H1 (cell line): ENCODE data around the gene WDR45B.

Source experiments
- BRCA1 ChIP-seq: IDR thresholded peaks from 2 replicates; pipeline ENCODE4 v1.6.1; 2012; ENCODE audit warnings: low read depth, low read length, improper control_type of control experiment
- CHD2 ChIP-seq: IDR thresholded peaks from 2 replicates; pipeline ENCODE4 v1.6.1; 2012; ENCODE audit warnings: low read length, improper control_type of control experiment
- EZH2 ChIP-seq: fragments of 200-600 bp; sonication (generic); IDR thresholded peaks from 2 replicates; pipeline ENCODE4 v1.7.1; 2012; ENCODE audit warnings: low read depth, mild to moderate bottlenecking, moderate library complexity, low read length, inconsistent platforms; ENCODE audit not compliant: severe bottlenecking
- HDAC2 ChIP-seq, 2 experiments: fragments of 300-600 bp in 1 of 2; sonication (generic) in 1 of 2; IDR thresholded peaks; 2 replicates each; pipeline ENCODE4 v1.6.1; 2011 to 2012; ENCODE audit warnings: low read depth in 2 of 2, low read length in 2 of 2, mild to moderate bottlenecking in 2 of 2, moderate library complexity in 2 of 2, borderline replicate concordance in 1 of 2, inconsistent platforms in 1 of 2
- POLR2A ChIP-seq, 2 experiments: IDR thresholded peaks; 1 replicate in 1 of 2; 2 replicates in 1 of 2; pipeline ENCODE4 v1.6.1; 2011; ENCODE audit warnings: low read depth in 2 of 2, low read length in 2 of 2, mild to moderate bottlenecking in 2 of 2; ENCODE audit errors: control extremely low read depth in 1 of 2
- RAD21 ChIP-seq, 2 experiments: IDR thresholded peaks in 1 of 2; conservative IDR thresholded peaks in 1 of 2; 2 replicates each; pipeline ENCODE4 v1.6.1; 2011; ENCODE audit warnings: low read depth in 2 of 2, low read length in 2 of 2, improper control_type of control experiment in 1 of 2, inconsistent platforms in 1 of 2, mild to moderate bottlenecking in 1 of 2, moderate library complexity in 1 of 2
- TAF1 ChIP-seq: IDR thresholded peaks from 2 replicates; pipeline ENCODE4 v1.6.1; 2011; ENCODE audit warnings: mild to moderate bottlenecking, low read depth, low read length
- TF ChIP-seq, protein P1 (sequence below), 3 experiments: IDR thresholded peaks; 1 replicate in 2 of 3; 2 replicates in 1 of 3; pipeline versions ENCODE4 v1.5.1 to v1.6.1; 2011; ENCODE audit warnings: low read length in 3 of 3, mild to moderate bottlenecking in 3 of 3, inconsistent platforms in 2 of 3, low read depth in 1 of 3, moderate library complexity in 1 of 3; ENCODE audit not compliant: insufficient read depth in 1 of 3; ENCODE audit errors: control extremely low read depth in 1 of 3
- TF ChIP-seq, protein P2 (sequence below): IDR thresholded peaks from 2 replicates; pipeline ENCODE4 v1.6.1; 2011; ENCODE audit warnings: low read length, improper control_type of control experiment

DNA sequence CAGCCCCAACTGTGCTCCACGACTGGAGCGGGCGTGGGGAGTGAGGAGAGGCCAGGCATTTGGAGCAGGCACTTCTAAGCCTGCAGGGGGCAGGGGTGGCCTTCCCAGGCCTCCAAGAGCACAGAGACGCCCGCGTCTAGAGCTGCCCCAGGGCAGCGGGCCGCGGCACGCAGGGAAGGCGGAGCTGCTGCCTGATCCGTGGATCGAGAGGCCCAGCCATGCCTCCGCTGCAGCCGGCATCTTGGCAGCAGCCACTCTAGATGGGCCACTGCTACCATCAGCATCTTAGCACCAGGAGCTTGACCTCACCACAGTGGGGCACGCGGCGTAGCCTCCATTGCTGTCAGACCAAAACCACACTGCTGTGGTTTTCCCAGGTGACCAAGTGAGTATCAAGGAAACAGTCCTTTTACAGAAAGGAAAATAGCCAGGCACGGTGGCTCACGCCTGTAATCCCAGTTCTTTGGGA is 20.4 kb upstream of the WDR45B start:
- TF ChIP-seq POLR2A (IDR thresholded peaks at IDR 0.05; ENCODE audit: control extremely low read depth in 1 of 2, low read depth in 2 of 2, low read length in 2 of 2) (no peak), TAF1 (0 out of 2 replicates have a peak, but pooled peaks have one; percentile 38), CHD2 (no peak), HDAC2 (IDR thresholded peaks at IDR 0.05; ENCODE audit: borderline replicate concordance in 1 of 2, low read depth in 2 of 2, low read length in 2 of 2) (no peak), RAD21 (IDR thresholded peaks at IDR 0.05 in 1 of 2, conservative IDR thresholded peaks at IDR 0.05 in 1 of 2; ENCODE audit: low read depth in 2 of 2, low read length in 2 of 2) (peak; percentile 78 to 85), EZH2 (no peak), BRCA1 (no peak)
- TF ChIP-seq, protein P1, sequence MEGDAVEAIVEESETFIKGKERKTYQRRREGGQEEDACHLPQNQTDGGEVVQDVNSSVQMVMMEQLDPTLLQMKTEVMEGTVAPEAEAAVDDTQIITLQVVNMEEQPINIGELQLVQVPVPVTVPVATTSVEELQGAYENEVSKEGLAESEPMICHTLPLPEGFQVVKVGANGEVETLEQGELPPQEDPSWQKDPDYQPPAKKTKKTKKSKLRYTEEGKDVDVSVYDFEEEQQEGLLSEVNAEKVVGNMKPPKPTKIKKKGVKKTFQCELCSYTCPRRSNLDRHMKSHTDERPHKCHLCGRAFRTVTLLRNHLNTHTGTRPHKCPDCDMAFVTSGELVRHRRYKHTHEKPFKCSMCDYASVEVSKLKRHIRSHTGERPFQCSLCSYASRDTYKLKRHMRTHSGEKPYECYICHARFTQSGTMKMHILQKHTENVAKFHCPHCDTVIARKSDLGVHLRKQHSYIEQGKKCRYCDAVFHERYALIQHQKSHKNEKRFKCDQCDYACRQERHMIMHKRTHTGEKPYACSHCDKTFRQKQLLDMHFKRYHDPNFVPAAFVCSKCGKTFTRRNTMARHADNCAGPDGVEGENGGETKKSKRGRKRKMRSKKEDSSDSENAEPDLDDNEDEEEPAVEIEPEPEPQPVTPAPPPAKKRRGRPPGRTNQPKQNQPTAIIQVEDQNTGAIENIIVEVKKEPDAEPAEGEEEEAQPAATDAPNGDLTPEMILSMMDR (IDR thresholded peaks at IDR 0.05; ENCODE audit: control extremely low read depth in 1 of 3, insufficient read depth in 1 of 3, low read depth in 1 of 3, low read length in 3 of 3): peak; percentile 78 to 88 (median 81)
- TF ChIP-seq, protein P2, sequence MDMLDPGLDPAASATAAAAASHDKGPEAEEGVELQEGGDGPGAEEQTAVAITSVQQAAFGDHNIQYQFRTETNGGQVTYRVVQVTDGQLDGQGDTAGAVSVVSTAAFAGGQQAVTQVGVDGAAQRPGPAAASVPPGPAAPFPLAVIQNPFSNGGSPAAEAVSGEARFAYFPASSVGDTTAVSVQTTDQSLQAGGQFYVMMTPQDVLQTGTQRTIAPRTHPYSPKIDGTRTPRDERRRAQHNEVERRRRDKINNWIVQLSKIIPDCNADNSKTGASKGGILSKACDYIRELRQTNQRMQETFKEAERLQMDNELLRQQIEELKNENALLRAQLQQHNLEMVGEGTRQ: no peak
